Smooth muscle cell (in vitro differentiated cells): Measurements from ENCODE around the gene CDH4. TPM values are rescaled to one million over a fixed set of nuclear protein-coding genes. Genes with fewer than 3 reads are reported as not detected.

Source experiments
- DNase-seq: peaks from one replicate; lab custom pipeline; 2025; ENCODE audit not compliant: unreplicated experiment; lab: John Stamatoyannopoulos, UW
- H2AFZ ChIP-seq: fragments of 200-600 bp; sonication (generic); 2 replicates; pipeline ENCODE4 v1.6.0; 2016; ENCODE audit warnings: antibody characterized with exemption, low read depth, mild to moderate bottlenecking
- H3F3A ChIP-seq: fragments of 200-600 bp; sonication (generic); 2 replicates; pipeline ENCODE4 v1.6.0; 2017; ENCODE audit warnings: antibody characterized with exemption, low read depth
- H3K27ac ChIP-seq: fragments of 200-600 bp; sonication (generic); 2 replicates; pipeline ENCODE4 v1.5.1; 2016; ENCODE audit warnings: low read depth, mild to moderate bottlenecking
- H3K27me3 ChIP-seq: fragments of 200-600 bp; sonication (generic); 2 replicates; pipeline ENCODE4 v1.6.1; 2016; ENCODE audit warnings: low read depth, mild to moderate bottlenecking
- H3K36me3 ChIP-seq: fragments of 200-600 bp; sonication (generic); 2 replicates; pipeline ENCODE4 v1.5.1; 2016; ENCODE audit warnings: low read depth
- H3K4me1 ChIP-seq: fragments of 200-600 bp; sonication (generic); 2 replicates; pipeline ENCODE4 v1.5.1; 2016; ENCODE audit warnings: low read depth
- H3K4me2 ChIP-seq: fragments of 200-600 bp; sonication (generic); 2 replicates; pipeline ENCODE4 v1.6.0; 2016; ENCODE audit warnings: mild to moderate bottlenecking
- H3K4me3 ChIP-seq: fragments of 200-600 bp; sonication (generic); 2 replicates; pipeline ENCODE4 v1.5.1; 2016; ENCODE audit warnings: mild to moderate bottlenecking
- H3K79me2 ChIP-seq: fragments of 200-600 bp; sonication (generic); 2 replicates; pipeline ENCODE4 v1.6.0; 2016; ENCODE audit warnings: low read depth, mild to moderate bottlenecking
- H3K9ac ChIP-seq: fragments of 200-600 bp; sonication (generic); 2 replicates; pipeline ENCODE4 v1.6.0; 2016; ENCODE audit warnings: low read depth
- H3K9me3 ChIP-seq: fragments of 200-600 bp; sonication (generic); replicated peaks from 2 replicates; pipeline ENCODE4 v1.5.1; 2016; ENCODE audit warnings: low read depth
- H4K20me1 ChIP-seq: fragments of 200-600 bp; sonication (generic); 2 replicates; pipeline ENCODE4 v1.6.0; 2016; ENCODE audit warnings: low read depth
- WGBS: methylation state at CpG from one replicate; pipeline ENCODE4 v1.1.7; 2016; ENCODE audit warnings: low lambda C conversion rate; 5-methylcytosine and 5-hydroxymethylcytosine counted together
- polyA plus RNA-seq: library from polyadenylated mRNA; unstranded; fragments of >200 nt; fragmentation: Nextera tagmentation; extraction: Ambion mirVana; gene quantifications from 2 replicates; pipeline ENCODE4 v1.2.1, GENCODE V29; 2016
- total RNA-seq: library from RNA; depleted of rRNA; stranded (reverse); fragments of >200 nt; gene quantifications from 2 replicates; pipeline ENCODE4 v1.2.3, GENCODE V29; 2014
- TF ChIP-seq, protein P1 (sequence below): fragments of 200-600 bp; sonication (generic); IDR thresholded peaks from 2 replicates; pipeline ENCODE4 v1.5.1; 2017; ENCODE audit warnings: borderline replicate concordance, mild to moderate bottlenecking, antibody characterized with exemption; ENCODE audit not compliant: insufficient read depth, poor library complexity, severe bottlenecking

The CDH4 gene
- total and polyA plus RNA-seq, 2 experiments from 2014 or later, result 0.03 to 0.04 TPM

DNA sequence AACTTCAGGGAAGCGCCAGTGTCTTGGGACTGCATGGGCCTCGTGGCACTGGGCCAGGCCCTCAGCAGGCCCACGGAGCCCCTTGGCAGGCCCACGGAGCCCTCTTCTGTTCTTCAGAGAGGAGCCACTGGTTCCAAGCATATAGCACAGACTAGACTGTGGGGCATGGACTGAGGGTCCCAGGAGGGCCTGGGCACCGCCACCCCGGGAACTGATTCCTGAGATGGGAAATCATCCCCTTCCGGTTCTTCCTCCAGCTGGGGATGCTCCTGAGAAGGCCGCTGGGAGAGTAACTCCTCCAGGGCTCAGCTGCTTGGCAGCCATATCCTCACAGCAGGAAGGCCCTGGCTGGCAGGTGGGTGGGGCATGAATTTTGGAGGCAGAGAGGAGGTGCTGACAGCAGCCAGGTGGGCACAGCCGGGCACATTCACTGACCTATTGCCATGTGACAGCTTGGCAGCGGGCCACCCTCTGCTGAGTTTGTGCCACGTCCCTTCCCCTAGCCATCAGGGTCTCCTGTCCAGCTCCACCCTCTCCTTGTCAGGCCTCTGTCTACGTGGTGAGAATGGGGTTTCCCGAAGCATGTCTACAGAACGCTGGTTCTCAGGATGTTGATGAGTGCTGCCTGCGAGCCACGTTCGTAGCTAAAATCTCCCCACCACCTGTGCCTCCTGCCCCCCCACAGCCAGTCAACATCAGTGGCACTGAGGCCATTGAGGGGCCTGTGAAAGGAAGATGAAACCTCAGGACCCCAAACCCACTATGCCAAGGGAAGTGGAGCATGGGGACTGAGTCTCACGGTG is 661.6 kb downstream of the CDH4 start:
- no peak for DNase-seq
- H3K9ac ChIP-seq, result no peak overlapping the region
- H3F3A ChIP-seq, result no peaks in the 10 kb centered on the region
- no peak overlapping the region for H3K4me3 ChIP-seq
- H4K20me1 ChIP-seq, result no peaks in the 10 kb centered on the region
- H3K4me2 ChIP-seq, result no peak overlapping the region
- no peaks in the 10 kb centered on the region for H3K4me1 ChIP-seq
- H3K79me2 ChIP-seq, result no peaks in the 10 kb centered on the region
- H3K27ac ChIP-seq, result no peak overlapping the region
- WGBS, result 82% methylated on average over 18 of the region's 18 CpGs
- H3K27me3 ChIP-seq, result peaks cover 3% of the 10 kb centered on the region
- no peak overlapping the region for H2AFZ ChIP-seq
- TF ChIP-seq, protein P1, sequence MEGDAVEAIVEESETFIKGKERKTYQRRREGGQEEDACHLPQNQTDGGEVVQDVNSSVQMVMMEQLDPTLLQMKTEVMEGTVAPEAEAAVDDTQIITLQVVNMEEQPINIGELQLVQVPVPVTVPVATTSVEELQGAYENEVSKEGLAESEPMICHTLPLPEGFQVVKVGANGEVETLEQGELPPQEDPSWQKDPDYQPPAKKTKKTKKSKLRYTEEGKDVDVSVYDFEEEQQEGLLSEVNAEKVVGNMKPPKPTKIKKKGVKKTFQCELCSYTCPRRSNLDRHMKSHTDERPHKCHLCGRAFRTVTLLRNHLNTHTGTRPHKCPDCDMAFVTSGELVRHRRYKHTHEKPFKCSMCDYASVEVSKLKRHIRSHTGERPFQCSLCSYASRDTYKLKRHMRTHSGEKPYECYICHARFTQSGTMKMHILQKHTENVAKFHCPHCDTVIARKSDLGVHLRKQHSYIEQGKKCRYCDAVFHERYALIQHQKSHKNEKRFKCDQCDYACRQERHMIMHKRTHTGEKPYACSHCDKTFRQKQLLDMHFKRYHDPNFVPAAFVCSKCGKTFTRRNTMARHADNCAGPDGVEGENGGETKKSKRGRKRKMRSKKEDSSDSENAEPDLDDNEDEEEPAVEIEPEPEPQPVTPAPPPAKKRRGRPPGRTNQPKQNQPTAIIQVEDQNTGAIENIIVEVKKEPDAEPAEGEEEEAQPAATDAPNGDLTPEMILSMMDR, result no peak
- H3K9me3 ChIP-seq, result no peaks in the 10 kb centered on the region
- no peaks in the 10 kb centered on the region for H3K36me3 ChIP-seq

DNA sequence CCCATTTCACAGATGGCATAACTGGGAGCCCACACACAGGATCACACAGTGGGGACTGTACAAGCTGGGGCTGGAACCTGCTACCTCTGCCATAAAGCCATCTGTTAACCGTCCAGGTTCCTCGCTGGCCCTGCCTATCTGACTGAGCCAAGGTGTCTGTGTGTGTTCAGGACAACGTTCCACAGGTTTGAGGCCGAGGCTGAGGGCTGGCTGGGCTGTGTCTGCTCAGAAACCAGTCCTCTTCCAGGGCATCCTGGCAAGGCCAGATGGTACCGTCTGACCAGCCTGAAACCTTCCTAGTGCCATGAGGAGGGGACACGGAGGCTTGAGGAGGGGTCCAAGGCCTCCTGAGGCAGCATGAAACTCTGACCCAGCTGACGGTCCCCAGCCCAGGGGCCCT is 663.0 kb downstream of the CDH4 start:
- Histone ChIP-seq H3K9me3 (no peaks in the 10 kb centered on the region), H3K79me2 (no peaks in the 10 kb centered on the region), H3K4me1 (no peaks in the 10 kb centered on the region), H2AFZ (no peak overlapping the region), H3K4me2 (no peak overlapping the region), H3F3A (no peaks in the 10 kb centered on the region), H3K9ac (no peak overlapping the region), H3K4me3 (no peak overlapping the region), H3K27me3 (peaks cover 3% of the 10 kb centered on the region), H4K20me1 (no peaks in the 10 kb centered on the region), H3K36me3 (no peaks in the 10 kb centered on the region), H3K27ac (no peak overlapping the region)
- TF ChIP-seq, protein P1, result no peak
- WGBS, result 77% methylated on average over 7 of the region's 7 CpGs
- no peak for DNase-seq

DNA sequence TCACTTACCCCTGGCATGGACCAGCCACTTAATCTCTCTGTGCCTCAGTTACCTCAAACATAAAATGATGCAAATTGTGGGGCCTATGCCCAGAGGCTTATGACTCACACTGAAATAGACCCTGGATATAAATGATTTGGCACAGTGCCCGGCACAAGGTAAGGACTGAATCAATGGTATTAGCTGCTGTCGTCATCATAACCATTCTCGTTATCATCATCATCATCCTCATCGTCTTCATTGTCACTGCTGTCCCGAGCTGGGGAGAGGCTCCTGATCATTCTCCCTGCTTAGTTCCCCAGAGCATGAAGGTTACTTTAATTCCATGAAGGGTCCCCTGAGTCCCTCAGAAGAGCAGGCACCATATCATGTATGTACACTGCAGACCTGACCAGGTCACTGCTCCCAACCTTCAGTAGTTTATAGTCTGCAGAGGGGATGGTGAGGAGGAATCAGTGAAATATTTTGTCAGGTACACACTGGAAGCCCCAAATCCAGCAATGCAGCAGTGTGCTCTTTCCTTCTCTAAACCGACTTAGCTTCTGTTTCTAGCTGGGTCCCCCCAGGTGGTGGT is 664.3 kb downstream of the CDH4 start:
- Histone ChIP-seq H3K79me2 (no peaks in the 10 kb centered on the region), H4K20me1 (no peaks in the 10 kb centered on the region), H3K9me3 (no peaks in the 10 kb centered on the region), H3K27me3 (peaks cover 3% of the 10 kb centered on the region), H3F3A (no peaks in the 10 kb centered on the region), H3K27ac (no peak overlapping the region), H3K4me2 (no peak overlapping the region), H3K4me1 (no peaks in the 10 kb centered on the region), H2AFZ (no peak overlapping the region), H3K4me3 (no peak overlapping the region), H3K36me3 (no peaks in the 10 kb centered on the region), H3K9ac (no peak overlapping the region)
- TF ChIP-seq, protein P1, result no peak
- DNase-seq, result no peak
- WGBS, result 87% methylated on average over 6 of the region's 6 CpGs
